ENCODE measurements around the gene CISD3. TPM values are rescaled to one million over a fixed set of nuclear protein-coding genes. Genes with fewer than 3 reads are reported as not detected.

The CISD3 gene
- total RNA-seq, 2 experiments from 2014 or later, result 43.2 to 44.2 TPM

- peak overlapping the region; percentile 91 for H3K4me3 Mint-ChIP-seq
- H3K36me3 Mint-ChIP-seq (ENCODE audit: low read depth), result peaks cover 18% of the 10 kb centered on the region
- CTCF ChIA-PET, result interaction anchor here (1.2 to 2.7 kb wide), 7 partner anchors 11 to 193 kb away, joined by 3 to 13 read pairs (median 5); partner anchors contain the start of gene EPOP
- peaks cover 40% of the 10 kb centered on the region for H3K27me3 Mint-ChIP-seq
- TF ChIP-seq CTCF (IDR thresholded peaks at IDR 0.05), result no peak
- intact Hi-C loops (cut with micrococcal nuclease), result no loop called here
- peak; percentile 34 for DNase-seq
- no peak for ATAC-seq
- no peak overlapping the region for H3K27ac Mint-ChIP-seq
- H3K4me1 Mint-ChIP-seq (ENCODE audit: low read depth), result peaks cover 47% of the 10 kb centered on the region
- H3K9me3 Mint-ChIP-seq, result no peaks in the 10 kb centered on the region
- POLR2A ChIA-PET, result interaction anchor here (0.6 to 2.3 kb wide), 10 partner anchors 15 to 403 kb away, joined by 3 to 7 read pairs (median 4); partner anchors contain the start of genes MLLT6 and RPL23
Measured at GRCh38 chr17:38750312-38751121, 20.4 kb downstream of the CISD3 start.

GRCh38 chr17:38751144-38751807 is 21.1 kb downstream of the CISD3 start:
- DNase-seq, result no peak
- CTCF ChIA-PET, result interaction anchor here (1.1 to 2.7 kb wide), 7 partner anchors 16 to 193 kb away, joined by 3 to 13 read pairs (median 5); partner anchors contain the start of gene EPOP
- peaks cover 33% of the 10 kb centered on the region for H3K27me3 Mint-ChIP-seq

GRCh38 chr17:38751808-38752307 is 21.7 kb downstream of the CISD3 start:
- ATAC-seq, result peak; percentile 25

More at GRCh38 chr17:38751144-38751807, 21.1 kb downstream of the CISD3 start:
- Mint-ChIP-seq H3K4me3 (peak overlapping the region; percentile 91), H3K4me1 (ENCODE audit: low read depth) (peaks cover 46% of the 10 kb centered on the region), H3K9me3 (no peaks in the 10 kb centered on the region), H3K36me3 (ENCODE audit: low read depth) (peaks cover 25% of the 10 kb centered on the region), H3K27ac (peak overlapping the region; percentile 96)
- intact Hi-C loops (cut with micrococcal nuclease), result no loop called here
- no peak for TF ChIP-seq CTCF (IDR thresholded peaks at IDR 0.05)
- ATAC-seq, result no peak
- POLR2A ChIA-PET, result interaction anchor here (0.6 to 2.3 kb wide), 22 partner anchors 13 to 402 kb away, joined by 3 to 12 read pairs (median 4); partner anchors contain the start of genes CWC25, LASP1, MLLT6 and RPL23

More at GRCh38 chr17:38751808-38752307, 21.7 kb downstream of the CISD3 start:
- Mint-ChIP-seq H3K27ac (peak overlapping the region; percentile 96), H3K36me3 (ENCODE audit: low read depth) (peaks cover 28% of the 10 kb centered on the region), H3K27me3 (peaks cover 27% of the 10 kb centered on the region), H3K9me3 (no peaks in the 10 kb centered on the region), H3K4me1 (ENCODE audit: low read depth) (peaks cover 41% of the 10 kb centered on the region), H3K4me3 (peak overlapping the region; percentile 91)
- CTCF ChIA-PET, result interaction anchor here (0.9 to 2.4 kb wide), 7 partner anchors 18 to 194 kb away, joined by 3 to 8 read pairs (median 4); partner anchors contain the start of gene EPOP
- intact Hi-C loops (cut with micrococcal nuclease), result no loop called here
- TF ChIP-seq CTCF (IDR thresholded peaks at IDR 0.05), result no peak
- POLR2A ChIA-PET, result interaction anchor here (0.7 to 2.3 kb wide), 20 partner anchors 9 to 402 kb away, joined by 3 to 12 read pairs (median 4); partner anchors contain the start of genes CWC25, LASP1, MLLT6 and RPL23
- DNase-seq, result peak; percentile 88

Data from activated CD8-positive, alpha-beta T cell treated with anti-CD3 and anti-CD28 coated beads for 36 hours (primary cell).